K562 (cell line): Measurements from ENCODE around the gene P4HTM. TPM values are rescaled to one million over a fixed set of nuclear protein-coding genes. Genes with fewer than 3 reads are reported as not detected.

Experiments
- ARHGAP35 ChIP-seq: fragments of 450-650 bp; IDR thresholded peaks from 2 replicates; pipeline ENCODE4 v1.6.1; 2018; ENCODE audit not compliant: partially characterized antibody
- ARNT ChIP-seq, 2 experiments: fragments of 450-650 bp; IDR thresholded peaks; 2 replicates each; pipeline ENCODE4 v1.6.1; 2016; ENCODE audit warnings: mild to moderate bottlenecking in 1 of 2
- BDP1 ChIP-seq: IDR thresholded peaks from 3 replicates; pipeline ENCODE4 v1.6.1; 2011; ENCODE audit not compliant: insufficient read length, insufficient read depth
- CREB1 ChIP-seq, 2 experiments: sonication (generic) in 1 of 2; formaldehyde crosslinking in 1 of 2; IDR thresholded peaks; 2 replicates each; pipeline versions ENCODE4 v1.6.1 to v1.8.0; 2012 to 2022; ENCODE audit warnings: inconsistent platforms in 1 of 2, mild to moderate bottlenecking in 1 of 2, missing genetic modification reagents in 1 of 2, moderate library complexity in 1 of 2
- E2F6 ChIP-seq, 2 experiments: IDR thresholded peaks; 2 replicates each; pipeline ENCODE4 v1.6.1; 2011; ENCODE audit warnings: borderline replicate concordance in 1 of 2, control low read depth in 1 of 2, low read depth in 1 of 2, low read length in 1 of 2, mild to moderate bottlenecking in 1 of 2, mixed read lengths in 1 of 2, moderate library complexity in 1 of 2; ENCODE audit not compliant: insufficient read depth in 1 of 2, insufficient read length in 1 of 2, poor library complexity in 1 of 2, severe bottlenecking in 1 of 2; ENCODE audit errors: extremely low read depth in 1 of 2
- E4F1 ChIP-seq: fragments of 250-450 bp; sonication (Bioruptor Pico); IDR thresholded peaks from 2 replicates; pipeline ENCODE4 v1.5.0; 2021; ENCODE audit warnings: mild to moderate bottlenecking, borderline replicate concordance
- ETS2 ChIP-seq: IDR thresholded peaks from 2 replicates; pipeline ENCODE4 v1.6.1; 2016; ENCODE audit warnings: borderline replicate concordance, missing genetic modification characterization, mild to moderate bottlenecking, moderate library complexity, missing compliant biosample characterization; ENCODE audit not compliant: poor library complexity, severe bottlenecking
- HDAC1 ChIP-seq, 2 experiments: fragments of 450-650 bp; IDR thresholded peaks; 2 replicates each; pipeline ENCODE4 v1.6.1; 2016 to 2017; ENCODE audit warnings: inconsistent platforms in 1 of 2, mild to moderate bottlenecking in 1 of 2, moderate library complexity in 1 of 2
- HSF4 ChIP-seq: fragments of 250-450 bp; sonication (Bioruptor Pico); IDR thresholded peaks from 2 replicates; pipeline ENCODE4 v2.1.2; 2022; ENCODE audit warnings: mild to moderate bottlenecking, moderate library complexity, borderline replicate concordance
- KLF16 ChIP-seq: IDR thresholded peaks from 2 replicates; pipeline ENCODE4 v1.6.1; 2016; ENCODE audit warnings: antibody characterized with exemption
- LCOR ChIP-seq: sonication (generic); formaldehyde crosslinking; IDR thresholded peaks from 2 replicates; pipeline ENCODE4 v1.8.0; 2022; ENCODE audit warnings: mild to moderate bottlenecking, missing genetic modification reagents
- MXI1 ChIP-seq: IDR thresholded peaks from 2 replicates; pipeline ENCODE4 v1.6.1; 2011; ENCODE audit warnings: low read depth, mild to moderate bottlenecking, improper control_type of control experiment, low read length
- NONO ChIP-seq, 2 experiments: fragments of 200-400 bp in 1 of 2; fragments of 450-650 bp in 1 of 2; formaldehyde crosslinking in 1 of 2; IDR thresholded peaks; 2 replicates each; pipeline ENCODE4 v1.6.1; 2017; ENCODE audit warnings: low read depth in 2 of 2, mild to moderate bottlenecking in 2 of 2, moderate library complexity in 2 of 2, low read length in 1 of 2
- SMARCA5 ChIP-seq: fragments of 450-650 bp; IDR thresholded peaks from 2 replicates; pipeline ENCODE4 v1.6.1; 2016
- SRSF3 ChIP-seq: fragments of 200-400 bp; formaldehyde crosslinking; IDR thresholded peaks from 2 replicates; pipeline ENCODE4 v1.6.1; 2016; ENCODE audit warnings: mild to moderate bottlenecking, low read length, moderate library complexity; ENCODE audit not compliant: insufficient read depth
- TAL1 ChIP-seq: fragments of 450-650 bp; IDR thresholded peaks from 2 replicates; pipeline ENCODE4 v1.6.1; 2016; ENCODE audit warnings: mild to moderate bottlenecking
- TCF3 ChIP-seq: sonication (generic); formaldehyde crosslinking; IDR thresholded peaks from 2 replicates; pipeline ENCODE4 v1.4.0; 2020; ENCODE audit warnings: mild to moderate bottlenecking, missing genetic modification reagents
- ZFX ChIP-seq: sonication (generic); formaldehyde crosslinking; IDR thresholded peaks from 2 replicates; pipeline ENCODE4 v1.8.0; 2022; ENCODE audit warnings: mild to moderate bottlenecking, missing genetic modification reagents, moderate library complexity
- ZNF23 ChIP-seq: fragments of 250-450 bp; sonication (Bioruptor Pico); IDR thresholded peaks from 2 replicates; pipeline ENCODE4 v1.4.0; 2020; ENCODE audit warnings: mild to moderate bottlenecking
- ZNF277 ChIP-seq: fragments of 250-450 bp; sonication (Bioruptor Pico); IDR thresholded peaks from 2 replicates; pipeline ENCODE4 v1.8.0; 2022; ENCODE audit warnings: inconsistent platforms, mild to moderate bottlenecking, moderate library complexity, borderline replicate concordance
- ZNF354B ChIP-seq: fragments of 250-450 bp; sonication (Bioruptor Pico); IDR thresholded peaks from 2 replicates; pipeline ENCODE4 v1.4.0; 2020
- polyA plus RNA-seq, 8 experiments: library from polyadenylated mRNA; depleted of rRNA in 4 of 8; stranded (reverse) in 5 of 8; unstranded in 3 of 8; fragments of >200 nt; fragmentation: Nextera tagmentation in 2 of 8; fragmentation: Illumina TruSeq in 1 of 8; extraction: Ambion mirVana in 2 of 8; extraction: Trizol in 1 of 8; gene quantifications; 2 replicates each; pipeline versions ENCODE4 v1.2.1 to v1.2.3, GENCODE V29; 2011 to 2014; ENCODE audit warnings: inconsistent platforms in 1 of 8, missing spikeins in 1 of 8
- total RNA-seq, 7 experiments: library from RNA; depleted of rRNA in 6 of 7; stranded (reverse); fragments of >200 nt in 6 of 7; fragmentation: Illumina TruSeq in 2 of 7; extraction: Trizol in 2 of 7; gene quantifications; 2 replicates each; pipeline versions ENCODE4 v1.2.1 to v1.2.3, GENCODE V29; 2011 to 2021; ENCODE audit warnings: low replicate concordance in 1 of 7
- TF ChIP-seq, protein P1 (sequence below): fragments of 250-450 bp; sonication (Bioruptor Pico); IDR thresholded peaks from 2 replicates; pipeline ENCODE4 v1.4.0; 2020; ENCODE audit warnings: mild to moderate bottlenecking

P4HTM gene
- total and polyA plus RNA-seq, 9 of the 15 experiments (the other 6 are each of a cell fraction or from before 2014, with no cell fraction given) = 0.09 to 0.66 (median 0.25) TPM; not detected in 2

- no peak for TF ChIP-seq ZNF277
- no peak for TF ChIP-seq E4F1
- no peak for TF ChIP-seq ARHGAP35
- no peak for TF ChIP-seq ZFX (CRISPR knock-in tag)
- no peak for TF ChIP-seq LCOR (CRISPR knock-in tag)
- TF ChIP-seq ZNF354B (CRISPR knock-in tag) = no peak
- no peak for TF ChIP-seq ZNF23 (CRISPR knock-in tag)
- no peak for TF ChIP-seq NONO (IDR thresholded peaks at IDR 0.05; ENCODE audit: low read depth in 2 of 2, low read length in 1 of 2)
- TF ChIP-seq ARNT (IDR thresholded peaks at IDR 0.05) = no peak
- peak; percentile 61 for TF ChIP-seq TCF3
- TF ChIP-seq MXI1 = no peak
- TF ChIP-seq BDP1 = no peak
- TF ChIP-seq KLF16 = no peak
- no peak for TF ChIP-seq SRSF3
- no peak for TF ChIP-seq SMARCA5
- TF ChIP-seq, protein P1, sequence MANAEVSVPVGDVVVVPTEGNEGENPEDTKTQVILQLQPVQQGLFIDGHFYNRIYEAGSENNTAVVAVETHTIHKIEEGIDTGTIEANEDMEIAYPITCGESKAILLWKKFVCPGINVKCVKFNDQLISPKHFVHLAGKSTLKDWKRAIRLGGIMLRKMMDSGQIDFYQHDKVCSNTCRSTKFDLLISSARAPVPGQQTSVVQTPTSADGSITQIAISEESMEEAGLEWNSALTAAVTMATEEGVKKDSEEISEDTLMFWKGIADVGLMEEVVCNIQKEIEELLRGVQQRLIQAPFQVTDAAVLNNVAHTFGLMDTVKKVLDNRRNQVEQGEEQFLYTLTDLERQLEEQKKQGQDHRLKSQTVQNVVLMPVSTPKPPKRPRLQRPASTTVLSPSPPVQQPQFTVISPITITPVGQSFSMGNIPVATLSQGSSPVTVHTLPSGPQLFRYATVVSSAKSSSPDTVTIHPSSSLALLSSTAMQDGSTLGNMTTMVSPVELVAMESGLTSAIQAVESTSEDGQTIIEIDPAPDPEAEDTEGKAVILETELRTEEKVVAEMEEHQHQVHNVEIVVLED = no peak
- no peak for TF ChIP-seq E2F6 (IDR thresholded peaks at IDR 0.05; ENCODE audit: borderline replicate concordance in 1 of 2, extremely low read depth in 1 of 2, insufficient read depth in 1 of 2, insufficient read length in 1 of 2, low read depth in 1 of 2, low read length in 1 of 2, poor library complexity in 1 of 2, severe bottlenecking in 1 of 2)
- TF ChIP-seq TAL1 = no peak
- TF ChIP-seq ETS2 (tag) = no peak
- TF ChIP-seq CREB1 (IDR thresholded peaks at IDR 0.05) = 0 out of 2 replicates have a peak, but pooled peaks have one; percentile 7
- no peak for TF ChIP-seq CREB1 (CRISPR knock-in tag; IDR thresholded peaks at IDR 0.05)
- no peak for TF ChIP-seq HDAC1 (IDR thresholded peaks at IDR 0.05)
- TF ChIP-seq HSF4 (CRISPR knock-in tag) = no peak
These were observed 35.2 kb downstream of the P4HTM start (continued) for GRCh38 chr3:49025005-49025792.
